Right lobe of liver (tissue), 6 donors: ENCODE measurements around the gene EXOSC5. TPM values are rescaled to one million over a fixed set of nuclear protein-coding genes. Genes with fewer than 3 reads are reported as not detected.

ENCODE experiments used
- ATAC-seq, 4 donors: fragments of 200-7000 bp; cut with Tn5 transposase; one replicate each; pipeline ENCODE4 v1.9.1; 2020; ENCODE audit warnings: mild to moderate bottlenecking in 4 of 4, moderate library complexity in 4 of 4
- DNase-seq, 3 donors: peaks; one replicate each; pipeline ENCODE4 v3.0.0-alpha.2; 2020
- H3K27ac ChIP-seq, 3 donors: fragments of 200-600 bp; one replicate each; pipeline ENCODE4 v1.8.0; 2022
- H3K27me3 ChIP-seq, 2 donors: fragments of 200-600 bp; one replicate each; pipeline ENCODE4 v1.8.0; 2022
- H3K36me3 ChIP-seq, 4 donors: fragments of 200-600 bp; sonication (generic) in 1 of 4; one replicate each; pipeline versions ENCODE4 v1.5.1 to v1.8.0; 2017 to 2022; ENCODE audit warnings: control low read depth in 1 of 4
- H3K4me1 ChIP-seq, 4 donors: fragments of 200-600 bp; sonication (generic) in 1 of 4; one replicate each; pipeline versions ENCODE4 v1.5.1 to v1.8.0; 2017 to 2022; ENCODE audit warnings: control low read depth in 1 of 4
- H3K4me3 ChIP-seq, 3 donors: fragments of 200-600 bp; one replicate each; pipeline ENCODE4 v1.8.0; 2022
- H3K9me3 ChIP-seq, 4 donors: fragments of 200-600 bp; sonication (generic) in 1 of 4; one replicate each; pipeline versions ENCODE4 v1.5.1 to v1.8.0; 2017 to 2022; ENCODE audit warnings: control low read depth in 1 of 4
- POLR2A ChIP-seq: fragments of 450-650 bp; IDR thresholded peaks from one replicate; pipeline ENCODE4 v1.6.1; 2017; ENCODE audit warnings: antibody characterized with exemption, mild to moderate bottlenecking
- WGBS: methylation state at CpG from one replicate; pipeline ENCODE4 v1.1.6; 2018; ENCODE audit warnings: low coverage, low lambda C conversion rate; ENCODE audit not compliant: insufficient coverage; ENCODE audit errors: missing lambda C conversion rate; 5-methylcytosine and 5-hydroxymethylcytosine counted together
- intact Hi-C, 2 donors: fragments of 100-400 bp; cut with DNase I; formaldehyde crosslinking; loops; one replicate each; pipeline versions ENCODE4 v1.11.2 to v1.14.1; 2022
- total RNA-seq, 6 experiments: library from RNA; depleted of rRNA in 2 of 6; stranded (reverse); fragments of >200 nt in 2 of 6; fragmentation: NEBNext Ultra II Directional in 3 of 6; extraction: Animal tissue kit (Norgen Biotek cat#: 25700) in 3 of 6; gene quantifications; one replicate each; pipeline versions ENCODE4 v1.1.0 to v1.2.4, GENCODE V29; 2016 to 2023
- TF ChIP-seq, protein P1 (sequence below), 4 donors: fragments of 200-600 bp in 3 of 4; fragments of 450-650 bp in 1 of 4; IDR thresholded peaks; one replicate each; pipeline versions ENCODE4 v1.5.1 to v1.8.0; 2016 to 2022; ENCODE audit warnings: antibody characterized with exemption in 4 of 4, mild to moderate bottlenecking in 2 of 4
- donor health status: DM: no; HTN: yes; CAD: no.
- donor health status: DM: no; HTN: no; CAD: no.
- donor health status: DM: no; HTN: no; CAD: no.
- donor health status: DM: no; HTN: yes; CAD: no.
- donor health status: DM: no; HTN: yes; CAD: no.

EXOSC5 gene
- total RNA-seq, 6 experiments from 2014 or later: 6.1 to 26.6 (median 14.1) TPM

GRCh38 chr19:41367848-41368301 is 29.3 kb downstream of the EXOSC5 start:
- Histone ChIP-seq H3K27me3 (no peaks in the 10 kb centered on the region), H3K27ac (peak overlapping the region; percentile 10 to 40 (median 27)), H3K36me3 (no peaks in the 10 kb centered on the region), H3K4me1 (peaks cover 0 to 9% (median 0%) of the 10 kb centered on the region in 4 donors), H3K9me3 (no peaks in the 10 kb centered on the region), H3K4me3 (no peak overlapping the region)
- intact Hi-C loops: no loop called here
- ATAC-seq (peak in 1 of 4 donors; percentile 11), DNase-seq (no peak)
- TF ChIP-seq, protein P1, sequence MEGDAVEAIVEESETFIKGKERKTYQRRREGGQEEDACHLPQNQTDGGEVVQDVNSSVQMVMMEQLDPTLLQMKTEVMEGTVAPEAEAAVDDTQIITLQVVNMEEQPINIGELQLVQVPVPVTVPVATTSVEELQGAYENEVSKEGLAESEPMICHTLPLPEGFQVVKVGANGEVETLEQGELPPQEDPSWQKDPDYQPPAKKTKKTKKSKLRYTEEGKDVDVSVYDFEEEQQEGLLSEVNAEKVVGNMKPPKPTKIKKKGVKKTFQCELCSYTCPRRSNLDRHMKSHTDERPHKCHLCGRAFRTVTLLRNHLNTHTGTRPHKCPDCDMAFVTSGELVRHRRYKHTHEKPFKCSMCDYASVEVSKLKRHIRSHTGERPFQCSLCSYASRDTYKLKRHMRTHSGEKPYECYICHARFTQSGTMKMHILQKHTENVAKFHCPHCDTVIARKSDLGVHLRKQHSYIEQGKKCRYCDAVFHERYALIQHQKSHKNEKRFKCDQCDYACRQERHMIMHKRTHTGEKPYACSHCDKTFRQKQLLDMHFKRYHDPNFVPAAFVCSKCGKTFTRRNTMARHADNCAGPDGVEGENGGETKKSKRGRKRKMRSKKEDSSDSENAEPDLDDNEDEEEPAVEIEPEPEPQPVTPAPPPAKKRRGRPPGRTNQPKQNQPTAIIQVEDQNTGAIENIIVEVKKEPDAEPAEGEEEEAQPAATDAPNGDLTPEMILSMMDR (IDR thresholded peaks at IDR 0.05): no peak
- TF ChIP-seq POLR2A: no peak
- WGBS: 51% methylated on average over 6 of the region's 6 CpGs

GRCh38 chr19:41366089-41366488 is 31.1 kb downstream of the EXOSC5 start:
- 100% methylated on average over 1 of the region's 1 CpG for WGBS
- no peak for ATAC-seq
- Histone ChIP-seq H3K4me3 (no peak overlapping the region), H3K27ac (no peak overlapping the region), H3K9me3 (no peaks in the 10 kb centered on the region), H3K36me3 (no peaks in the 10 kb centered on the region), H3K27me3 (no peaks in the 10 kb centered on the region), H3K4me1 (peaks cover 0 to 9% (median 0%) of the 10 kb centered on the region in 4 donors)
- no peak for TF ChIP-seq POLR2A
- TF ChIP-seq, protein P1 (IDR thresholded peaks at IDR 0.05): no peak
- no peak for DNase-seq
- intact Hi-C loops: no loop called here

DNA sequence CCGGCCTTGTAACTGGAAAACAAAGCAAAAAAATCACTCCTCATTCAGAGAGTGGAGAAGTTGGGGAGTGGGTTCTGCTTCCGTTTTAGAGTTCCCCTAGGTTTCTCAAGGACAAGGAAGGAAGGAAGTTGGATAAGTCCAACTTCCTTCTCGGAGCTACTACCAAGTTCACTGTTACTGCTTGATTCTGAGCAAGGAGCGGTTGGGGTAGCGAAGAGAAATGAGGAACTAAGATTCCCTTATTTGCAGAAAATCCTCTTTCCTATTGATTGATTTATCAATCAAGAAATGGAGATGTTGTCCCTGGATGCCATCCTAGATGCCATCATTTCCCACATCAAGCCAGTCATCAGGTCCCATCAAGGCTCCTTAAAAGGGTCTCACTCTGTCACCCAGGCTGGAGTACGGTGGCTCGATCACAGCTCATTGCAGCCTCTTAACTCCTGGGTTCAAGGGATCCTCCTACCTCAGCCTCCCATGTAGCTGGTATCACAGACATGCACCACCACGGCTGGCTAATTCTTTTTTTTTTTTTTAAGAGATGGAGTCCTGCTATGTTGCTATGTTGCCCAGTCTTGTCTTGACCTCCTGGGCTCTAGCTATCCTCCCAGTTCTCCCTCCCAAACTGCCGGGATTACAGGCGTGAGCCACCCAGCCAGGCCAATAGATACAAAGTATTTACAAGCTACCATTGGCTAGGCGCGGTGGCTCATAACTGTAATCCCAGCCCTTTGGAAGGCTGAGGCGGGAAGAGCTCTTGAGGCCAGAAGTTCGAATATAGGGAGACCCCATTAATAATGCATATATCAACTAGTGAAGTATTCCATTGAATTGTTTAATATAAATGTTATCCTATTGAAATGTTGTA is 32.4 kb downstream of the EXOSC5 start:
- DNase-seq: no peak

DNA sequence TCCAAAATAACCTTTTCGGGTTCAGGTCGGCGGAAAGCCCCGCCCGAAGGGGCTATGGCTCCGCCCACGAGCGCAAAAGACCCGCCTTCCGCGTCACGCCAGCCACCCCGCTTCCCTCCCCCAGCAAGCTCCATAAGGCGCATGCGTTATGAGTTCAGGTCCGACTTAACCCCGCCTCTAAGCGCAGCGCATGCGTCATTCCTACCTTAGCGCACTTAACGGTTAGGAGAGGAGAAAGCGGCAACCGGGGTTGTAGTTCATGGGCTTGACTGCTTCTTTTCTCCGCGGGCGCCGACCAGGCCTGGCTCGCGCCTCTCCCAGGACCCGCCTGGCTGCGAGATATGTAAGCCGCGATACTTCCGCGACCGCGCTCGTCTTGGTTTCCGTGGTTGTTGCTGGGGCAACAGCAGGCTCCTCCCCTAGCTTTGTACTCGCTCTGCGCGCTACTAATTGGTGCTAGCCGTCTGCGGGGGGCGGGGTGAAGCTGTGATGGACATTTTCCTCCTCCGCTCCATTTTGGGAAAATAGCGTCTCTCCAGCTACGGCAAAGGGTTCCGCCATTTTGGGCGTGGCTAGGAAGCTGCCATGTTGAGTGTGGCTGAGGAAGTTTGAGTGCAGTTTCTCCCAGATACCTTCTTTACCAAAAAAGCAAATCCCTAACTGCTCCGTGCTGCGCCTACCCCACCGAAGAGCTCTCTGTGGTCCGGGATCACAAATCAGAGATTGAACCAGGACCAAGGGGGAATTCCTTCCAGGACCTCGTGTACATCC is 33.2 kb downstream of the EXOSC5 start, which contains the start of gene B9D2:
Gene B9D2 (minus strand): TSS at position 397 of the 771 bp plus-strand sequence. CDS start 630 bp downstream, outside the sequence.
- peak within 1 kb of the TSS; percentile 91 to 98 (median 92) for H3K27ac ChIP-seq
- no peaks in the 10 kb centered on the region for H3K27me3 ChIP-seq
- peaks cover 0 to 9% (median 0%) of the 10 kb centered on the region in 4 donors for H3K4me1 ChIP-seq
- ATAC-seq: peak; percentile 93 to 97 (median 96)
- H3K9me3 ChIP-seq: no peaks in the 10 kb centered on the region
- intact Hi-C loops: no loop called here
- H3K36me3 ChIP-seq: no peaks in the 10 kb centered on the region
- TF ChIP-seq, protein P1 (IDR thresholded peaks at IDR 0.05): no peak
- TF ChIP-seq POLR2A: no peak
- WGBS: under 1% methylated on average over 27 of the region's 56 CpGs
- peak; percentile 97 to 98 (median 98) for DNase-seq
- peak within 1 kb of the TSS; percentile 81 to 88 (median 81) for H3K4me3 ChIP-seq

More for the DNA sequence above, 32.4 kb downstream of the EXOSC5 start:
- ATAC-seq: peak in 2 of 4 donors; percentile 2 to 6
- TF ChIP-seq, protein P1 (IDR thresholded peaks at IDR 0.05): no peak
- H3K4me3 ChIP-seq: peak overlapping the region; percentile 81 to 88 (median 81)
- peak overlapping the region; percentile 91 to 98 (median 92) for H3K27ac ChIP-seq
- 50% methylated on average over 9 of the region's 14 CpGs for WGBS
- peaks cover 0 to 9% (median 0%) of the 10 kb centered on the region in 4 donors for H3K4me1 ChIP-seq
- no peaks in the 10 kb centered on the region for H3K9me3 ChIP-seq
- no peaks in the 10 kb centered on the region for H3K36me3 ChIP-seq
- no peaks in the 10 kb centered on the region for H3K27me3 ChIP-seq
- intact Hi-C loops: no loop called here
